ENCODE results near the gene MESP2. TPM values are rescaled to one million over a fixed set of nuclear protein-coding genes. Genes with fewer than 3 reads are reported as not detected.

Gene MESP2
- total and polyA plus RNA-seq, 9 donors: 0.19 TPM; not detected in 8

- 82 to 85% (median 84%) methylated on average over 7 of the region's 7 CpGs for WGBS, 3 donors
- no peak overlapping the region for H3K27ac ChIP-seq
- no peak for DNase-seq
- no peaks in the 10 kb centered on the region for H3K9me3 ChIP-seq
- no peak overlapping the region for H3K4me3 ChIP-seq
- TF ChIP-seq POLR2A (IDR thresholded peaks at IDR 0.05): no peak
- TF ChIP-seq CTCF (IDR thresholded peaks at IDR 0.05): no peak
- no peak for TF ChIP-seq EP300 (IDR thresholded peaks at IDR 0.05)
- H3K36me3 ChIP-seq: no peaks in the 10 kb centered on the region
- peaks cover 7% of the 10 kb centered on the region for H3K4me1 ChIP-seq (ENCODE audit: insufficient read depth)
- intact Hi-C loops (cut with DNase I): loop anchor here in 3 of 4 donors (5.0 to 10.0 kb wide), 3 partner anchors 102 to 326 kb away; no protein-coding TSS in a partner anchor
- H3K27me3 ChIP-seq: no peaks in the 10 kb centered on the region
Measured at GRCh38 chr15:89749054-89749453, 27.1 kb upstream of the MESP2 start.

- WGBS, 3 donors: 58 to 67% (median 61%) methylated on average over 4 of the region's 4 CpGs
- TF ChIP-seq POLR2A (IDR thresholded peaks at IDR 0.05) (no peak), CTCF (IDR thresholded peaks at IDR 0.05) (no peak), EP300 (IDR thresholded peaks at IDR 0.05) (no peak)
- Histone ChIP-seq H3K36me3 (no peaks in the 10 kb centered on the region), H3K4me3 (no peak overlapping the region), H3K27ac (no peak overlapping the region), H3K4me1 (ENCODE audit: insufficient read depth) (peaks cover 7% of the 10 kb centered on the region), H3K9me3 (no peaks in the 10 kb centered on the region), H3K27me3 (no peaks in the 10 kb centered on the region)
- intact Hi-C loops (cut with DNase I): loop anchor here in 3 of 4 donors (5.0 to 10.0 kb wide), 3 partner anchors 102 to 325 kb away; no protein-coding TSS in a partner anchor
- no peak for DNase-seq
Measured at GRCh38 chr15:89749526-89749925, 26.6 kb upstream of the MESP2 start.

GRCh38 chr15:89749951-89750559 lies 26.1 kb upstream of the MESP2 start:
- Histone ChIP-seq H3K27ac (no peak overlapping the region), H3K9me3 (no peaks in the 10 kb centered on the region), H3K36me3 (no peaks in the 10 kb centered on the region), H3K27me3 (no peaks in the 10 kb centered on the region), H3K4me3 (peak overlapping the region; percentile 58), H3K4me1 (ENCODE audit: insufficient read depth) (peaks cover 7% of the 10 kb centered on the region)
- 7 to 12% (median 9%) methylated on average over 36 to 41 of the region's 41 CpGs for WGBS, 3 donors
- intact Hi-C loops (cut with DNase I): loop anchor here in 3 of 4 donors (5.0 to 10.0 kb wide), 3 partner anchors 103 to 325 kb away; no protein-coding TSS in a partner anchor
- TF ChIP-seq EP300 (IDR thresholded peaks at IDR 0.05) (no peak), POLR2A (IDR thresholded peaks at IDR 0.05) (no peak), CTCF (IDR thresholded peaks at IDR 0.05) (no peak)
- DNase-seq: peak in 2 of 5 donors; percentile 33 to 42

- 2 to 4% (median 3%) methylated on average over 72 to 114 of the region's 114 CpGs for WGBS, 3 donors
- H3K27me3 ChIP-seq: no peaks in the 10 kb centered on the region
- peak; percentile 90 to 95 (median 93) for DNase-seq
- peak within 1 kb of the TSS in 1 of 2 donors; percentile 66 for H3K27ac ChIP-seq
- peak; percentile 43 for TF ChIP-seq POLR2A (IDR thresholded peaks at IDR 0.05)
- peak; percentile 57 to 96 (median 93) for TF ChIP-seq CTCF (IDR thresholded peaks at IDR 0.05)
- TF ChIP-seq EP300 (IDR thresholded peaks at IDR 0.05): no peak
- peaks cover 7% of the 10 kb centered on the region for H3K4me1 ChIP-seq (ENCODE audit: insufficient read depth)
- no peaks in the 10 kb centered on the region for H3K9me3 ChIP-seq
- H3K4me3 ChIP-seq: peak within 1 kb of the TSS; percentile 58
- no peaks in the 10 kb centered on the region for H3K36me3 ChIP-seq
- intact Hi-C loops (cut with DNase I): no loop called here
Measured at GRCh38 chr15:89750560-89751542, 25.3 kb upstream of the MESP2 start, which contains the start of gene MESP1. MESP1 (minus strand) TSS chr15:89751249; CDS start chr15:89751231, 18 bp downstream.

All from ovary (tissue), 9 donors.